ENCODE data around the gene ACOT7.

GRCh38 chr1:6352138-6352563 lies 41.4 kb downstream of the ACOT7 start:
- TF ChIP-seq EZH2 (IDR thresholded peaks at IDR 0.05; ENCODE audit: borderline replicate concordance, insufficient read depth, low read depth, low read length, poor library complexity, severe bottlenecking), result no peak
- no peak for TF ChIP-seq CTCF (IDR thresholded peaks at IDR 0.05)
